ENCODE results near the gene ALS2CL.

The ALS2CL gene

DNA sequence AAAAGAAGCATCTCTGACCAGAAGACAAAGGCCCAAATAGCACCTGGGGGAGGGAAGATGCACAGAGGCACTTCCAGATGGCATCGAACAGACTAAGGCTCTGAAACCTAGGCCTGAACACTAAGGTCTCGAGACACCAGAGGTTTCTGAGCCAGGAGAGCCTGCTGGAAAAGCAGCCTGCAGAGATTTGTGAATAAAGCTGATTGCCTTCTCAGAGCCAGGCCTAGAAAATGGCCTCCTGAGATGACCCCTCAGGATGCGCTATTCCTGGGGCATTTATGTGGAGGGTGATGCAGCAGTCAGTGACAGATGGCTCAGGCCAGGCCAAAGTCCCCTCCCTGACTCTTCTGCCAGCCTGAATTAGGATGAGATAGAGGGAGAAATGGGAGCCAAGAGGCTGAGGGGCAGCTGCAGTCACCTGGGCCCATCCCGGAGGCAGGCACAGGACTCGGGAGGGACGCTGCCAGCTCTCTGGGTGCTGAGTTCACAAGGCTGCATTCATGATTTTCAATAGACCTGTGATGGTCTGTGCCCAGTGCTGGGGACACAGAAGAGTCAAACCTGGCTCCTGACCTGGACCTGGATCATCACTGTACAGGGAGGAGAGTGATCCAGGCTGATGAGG, 17.3 kb upstream of the ALS2CL start:
- DNase-seq (ENCODE audit: low read depth), result no peak
- TF ChIP-seq, protein P1, sequence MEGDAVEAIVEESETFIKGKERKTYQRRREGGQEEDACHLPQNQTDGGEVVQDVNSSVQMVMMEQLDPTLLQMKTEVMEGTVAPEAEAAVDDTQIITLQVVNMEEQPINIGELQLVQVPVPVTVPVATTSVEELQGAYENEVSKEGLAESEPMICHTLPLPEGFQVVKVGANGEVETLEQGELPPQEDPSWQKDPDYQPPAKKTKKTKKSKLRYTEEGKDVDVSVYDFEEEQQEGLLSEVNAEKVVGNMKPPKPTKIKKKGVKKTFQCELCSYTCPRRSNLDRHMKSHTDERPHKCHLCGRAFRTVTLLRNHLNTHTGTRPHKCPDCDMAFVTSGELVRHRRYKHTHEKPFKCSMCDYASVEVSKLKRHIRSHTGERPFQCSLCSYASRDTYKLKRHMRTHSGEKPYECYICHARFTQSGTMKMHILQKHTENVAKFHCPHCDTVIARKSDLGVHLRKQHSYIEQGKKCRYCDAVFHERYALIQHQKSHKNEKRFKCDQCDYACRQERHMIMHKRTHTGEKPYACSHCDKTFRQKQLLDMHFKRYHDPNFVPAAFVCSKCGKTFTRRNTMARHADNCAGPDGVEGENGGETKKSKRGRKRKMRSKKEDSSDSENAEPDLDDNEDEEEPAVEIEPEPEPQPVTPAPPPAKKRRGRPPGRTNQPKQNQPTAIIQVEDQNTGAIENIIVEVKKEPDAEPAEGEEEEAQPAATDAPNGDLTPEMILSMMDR (conservative IDR thresholded peaks at IDR 0.05; ENCODE audit: low read depth, low read length), result no peak

DNA sequence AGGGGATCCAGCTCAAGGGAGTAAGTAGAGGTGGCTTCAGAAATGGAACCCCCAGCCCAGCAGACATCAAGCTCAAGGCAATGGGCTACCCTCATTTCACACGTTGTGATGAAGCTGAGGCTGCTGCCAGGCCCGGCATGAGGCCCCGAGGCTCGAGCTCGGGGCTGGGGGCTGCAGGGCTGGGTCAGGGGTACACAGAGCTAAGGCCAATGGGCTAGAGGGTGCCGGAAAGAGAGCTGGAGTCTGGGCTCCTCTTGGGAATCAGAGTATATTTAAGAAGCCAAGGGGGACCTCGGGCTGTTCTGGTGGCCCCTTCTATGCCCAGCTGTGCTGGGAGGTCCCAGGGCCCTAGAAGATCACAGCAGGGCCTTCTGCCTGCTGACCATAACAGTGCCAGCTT, 16.8 kb upstream of the ALS2CL start:
- no peak overlapping the region for H3K4me3 ChIP-seq (ENCODE audit: low read length)
- TF ChIP-seq, protein P1 (conservative IDR thresholded peaks at IDR 0.05; ENCODE audit: low read depth, low read length), result no peak
- no peak for DNase-seq (ENCODE audit: low read depth)

More for the DNA sequence above, 17.3 kb upstream of the ALS2CL start:
- H3K4me3 ChIP-seq (ENCODE audit: low read length), result no peak overlapping the region

DNA sequence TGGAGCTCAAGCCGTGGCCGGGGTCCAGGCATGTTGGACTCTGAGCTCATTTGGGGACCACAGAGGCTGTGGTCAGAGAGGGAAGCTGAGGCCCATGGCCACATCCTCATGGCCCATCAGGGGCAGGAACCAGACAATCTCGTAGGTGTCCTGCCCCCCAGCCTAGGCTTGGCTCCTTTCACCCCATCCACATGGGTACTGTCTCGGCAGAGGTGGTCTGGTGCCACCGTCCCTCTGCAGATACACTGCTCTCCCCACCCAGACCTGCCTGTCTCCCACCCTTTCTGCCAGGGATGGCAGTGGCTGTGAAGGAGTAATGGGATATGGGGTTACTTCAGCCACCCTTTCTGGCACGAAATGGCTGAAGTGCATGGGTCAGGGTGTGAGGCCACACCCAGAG, 16.2 kb upstream of the ALS2CL start:
- H3K4me3 ChIP-seq (ENCODE audit: low read length), result no peak overlapping the region
- TF ChIP-seq, protein P1 (conservative IDR thresholded peaks at IDR 0.05; ENCODE audit: low read depth, low read length), result no peak
- no peak for DNase-seq (ENCODE audit: low read depth)

DNA sequence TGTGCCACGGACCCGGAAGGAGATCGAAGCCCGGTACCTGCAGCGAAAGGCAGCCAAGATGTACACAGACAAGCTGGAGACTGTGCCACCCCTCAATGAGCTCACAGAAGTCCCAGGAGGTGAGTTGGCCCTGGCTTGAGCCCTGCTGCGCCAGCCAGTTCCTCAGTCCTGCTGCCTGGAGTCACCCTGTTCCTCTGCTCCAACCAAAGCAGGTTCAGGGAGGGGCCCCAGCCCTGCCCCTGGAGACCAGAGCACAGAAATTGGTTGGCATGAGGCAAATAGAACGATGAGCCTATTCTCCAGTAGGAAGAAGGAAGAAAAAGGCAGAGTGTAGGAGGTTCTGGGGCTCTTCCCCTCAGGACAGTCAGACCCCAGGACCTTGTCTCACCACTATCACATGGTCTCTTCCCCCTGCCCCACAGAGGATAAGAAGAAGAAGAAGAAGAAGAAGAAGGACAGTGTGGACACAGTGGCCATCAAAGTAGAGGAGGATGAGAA, 15.7 kb upstream of the ALS2CL start:
- no peak for DNase-seq (ENCODE audit: low read depth)
- TF ChIP-seq, protein P1 (conservative IDR thresholded peaks at IDR 0.05; ENCODE audit: low read depth, low read length), result no peak
- no peak overlapping the region for H3K4me3 ChIP-seq (ENCODE audit: low read length)

DNA sequence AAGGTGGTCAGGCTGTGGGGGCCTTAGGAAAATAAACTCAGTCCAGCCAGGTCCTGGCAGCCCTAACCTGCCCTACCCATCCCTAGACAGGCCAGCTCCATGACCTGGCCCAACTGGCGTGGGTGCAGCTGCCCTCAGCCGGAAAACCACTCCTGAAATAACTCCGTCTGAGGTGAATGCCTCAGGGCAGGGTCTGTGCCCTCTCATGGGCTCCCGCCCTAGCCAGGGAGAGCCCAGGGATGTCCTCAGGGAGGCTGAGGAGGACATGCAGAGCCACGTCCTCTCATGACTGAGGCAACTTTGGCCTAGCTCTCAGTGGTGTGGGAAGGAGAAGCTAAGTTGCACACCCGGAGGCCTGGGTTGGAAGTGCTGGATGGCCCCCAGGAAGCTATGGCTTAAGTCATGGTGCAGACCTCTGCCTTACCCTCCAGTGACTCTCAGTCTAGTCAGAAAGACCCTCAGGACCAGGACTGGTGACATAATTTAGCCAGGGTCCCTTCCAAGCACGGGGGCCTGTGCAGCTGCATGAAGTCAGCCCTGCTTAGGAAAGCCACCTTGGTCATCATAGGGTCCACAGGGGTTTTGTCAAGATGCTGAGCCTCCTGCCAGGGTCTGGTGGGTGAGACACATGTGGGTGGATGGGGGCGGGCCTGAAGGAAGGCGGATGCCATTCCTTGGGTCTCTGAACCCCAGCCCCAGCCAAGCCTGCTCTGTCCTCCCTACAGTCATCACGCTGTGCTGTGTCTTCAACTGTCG, 15.1 kb upstream of the ALS2CL start:
- no peak for DNase-seq (ENCODE audit: low read depth)
- TF ChIP-seq, protein P1 (conservative IDR thresholded peaks at IDR 0.05; ENCODE audit: low read depth, low read length), result no peak
- no peak overlapping the region for H3K4me3 ChIP-seq (ENCODE audit: low read length)

DNA sequence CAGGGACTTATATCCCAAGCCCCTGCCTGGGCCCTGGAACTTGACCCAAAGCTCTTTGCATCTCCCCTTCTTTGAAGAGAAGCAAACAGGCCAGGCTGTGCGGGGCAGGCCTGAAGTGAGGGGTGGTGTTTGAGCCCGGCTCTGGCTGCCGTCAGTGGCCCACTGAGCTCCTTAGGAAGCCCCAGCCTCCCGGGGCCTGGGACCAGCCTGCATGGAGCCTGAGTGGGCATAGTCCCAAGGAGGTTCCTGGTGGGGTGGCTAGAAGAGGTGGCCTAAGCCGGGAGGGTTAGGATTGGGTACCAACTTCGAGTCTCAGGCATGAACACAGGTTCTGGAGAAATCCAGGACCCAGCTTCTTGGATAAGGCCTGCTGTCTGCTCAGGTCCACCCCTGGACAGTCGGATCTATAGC, 14.1 kb upstream of the ALS2CL start:
- no peak for DNase-seq (ENCODE audit: low read depth)
- no peak overlapping the region for H3K4me3 ChIP-seq (ENCODE audit: low read length)
- TF ChIP-seq, protein P1 (conservative IDR thresholded peaks at IDR 0.05; ENCODE audit: low read depth, low read length), result no peak
